ENCODE results near the gene ADARB2. TPM values are rescaled to one million over a fixed set of nuclear protein-coding genes. Genes with fewer than 3 reads are reported as not detected.

Gene ADARB2
- total RNA-seq, 4 donors from 2014 or later = 2.3 to 3.7 (median 2.6) TPM

GRCh38 chr10:1526436-1527055, 210.8 kb downstream of the ADARB2 start:
- 34% methylated on average over 18 of the region's 18 CpGs for WGBS
- TF ChIP-seq CTCF (IDR thresholded peaks at IDR 0.05) (no peak), POLR2AphosphoS5 (IDR thresholded peaks at IDR 0.05) (no peak), POLR2A (IDR thresholded peaks at IDR 0.05; ENCODE audit: low read depth) (no peak), EP300 (IDR thresholded peaks at IDR 0.05) (no peak)
- intact Hi-C loops (cut with DNase I) = no loop called here
- peaks cover 0 to 52% (median 0%) of the 10 kb centered on the region in 4 donors for H3K27me3 ChIP-seq
- peak overlapping the region; percentile 17 to 45 (median 20) for H3K4me3 ChIP-seq
- no peaks in the 10 kb centered on the region for H3K36me3 ChIP-seq
- DNase-seq (ENCODE audit: extremely low spot score) = no peak
- no peak overlapping the region for H3K27ac ChIP-seq (replicated peaks in 1 of 4)
- H3K9me3 ChIP-seq = no peaks in the 10 kb centered on the region
- H3K4me1 ChIP-seq = peaks cover 0 to 5% (median 0%) of the 10 kb centered on the region in 4 donors

GRCh38 chr10:1525354-1526162, 211.8 kb downstream of the ADARB2 start:
- DNase-seq (ENCODE audit: extremely low spot score) = no peak
- no peak for TF ChIP-seq POLR2A (IDR thresholded peaks at IDR 0.05; ENCODE audit: low read depth)
- no peak for TF ChIP-seq POLR2AphosphoS5 (IDR thresholded peaks at IDR 0.05)
- no peak for TF ChIP-seq CTCF (IDR thresholded peaks at IDR 0.05)
- no peak for TF ChIP-seq EP300 (IDR thresholded peaks at IDR 0.05)
- Histone ChIP-seq H3K27me3 (peaks cover 0 to 43% (median 0%) of the 10 kb centered on the region in 4 donors), H3K36me3 (no peaks in the 10 kb centered on the region), H3K4me1 (peaks cover 0 to 5% (median 0%) of the 10 kb centered on the region in 4 donors), H3K4me3 (no peak overlapping the region), H3K9me3 (no peaks in the 10 kb centered on the region), H3K27ac (replicated peaks in 1 of 4) (no peak overlapping the region)
- WGBS = 92% methylated on average over 32 of the region's 32 CpGs
- intact Hi-C loops (cut with DNase I) = no loop called here

- TF ChIP-seq EP300 (IDR thresholded peaks at IDR 0.05) (no peak), POLR2AphosphoS5 (IDR thresholded peaks at IDR 0.05) (no peak), CTCF (IDR thresholded peaks at IDR 0.05) (no peak), POLR2A (IDR thresholded peaks at IDR 0.05; ENCODE audit: low read depth) (no peak)
- Histone ChIP-seq H3K9me3 (no peaks in the 10 kb centered on the region), H3K27ac (replicated peaks in 1 of 4) (no peak overlapping the region), H3K27me3 (peaks cover 0 to 33% (median 0%) of the 10 kb centered on the region in 4 donors), H3K4me1 (peaks cover 0 to 5% (median 0%) of the 10 kb centered on the region in 4 donors), H3K36me3 (no peaks in the 10 kb centered on the region), H3K4me3 (no peak overlapping the region)
- intact Hi-C loops (cut with DNase I) = no loop called here
- WGBS = 78% methylated on average over 7 of the region's 7 CpGs
- DNase-seq (ENCODE audit: extremely low spot score) = no peak
These were observed 212.8 kb downstream of the ADARB2 start for GRCh38 chr10:1524540-1524939.

GRCh38 chr10:1523221-1523620, 214.1 kb downstream of the ADARB2 start:
- TF ChIP-seq EP300 (IDR thresholded peaks at IDR 0.05) (no peak), CTCF (IDR thresholded peaks at IDR 0.05) (no peak), POLR2AphosphoS5 (IDR thresholded peaks at IDR 0.05) (no peak), POLR2A (IDR thresholded peaks at IDR 0.05; ENCODE audit: low read depth) (no peak)
- intact Hi-C loops (cut with DNase I) = no loop called here
- Histone ChIP-seq H3K27me3 (peaks cover 0 to 29% (median 0%) of the 10 kb centered on the region in 4 donors), H3K9me3 (no peaks in the 10 kb centered on the region), H3K4me1 (peaks cover 0 to 5% (median 0%) of the 10 kb centered on the region in 4 donors), H3K27ac (replicated peaks in 1 of 4) (no peak overlapping the region), H3K36me3 (no peaks in the 10 kb centered on the region), H3K4me3 (no peak overlapping the region)
- WGBS = 54% methylated on average over 8 of the region's 8 CpGs
- DNase-seq (ENCODE audit: extremely low spot score) = no peak

Measured in esophagus muscularis mucosa (tissue), 4 donors.